OCI-LY3 (cell line): ENCODE results near the gene KMT2E.

Source experiments
- EZH2phosphoT487 ChIP-seq: fragments of 200-600 bp; shearing (Covaris generic); IDR thresholded peaks from 2 replicates; pipeline ENCODE4 v1.6.1; 2018; ENCODE audit warnings: antibody characterized with exemption, mixed run types, low read depth
- TF ChIP-seq, protein P1 (sequence below): fragments of 200-600, 300-600 bp; sonication (generic); IDR thresholded peaks from 2 replicates; pipeline ENCODE4 v1.5.1; 2014; ENCODE audit warnings: antibody characterized with exemption, low read length, low read depth

DNA sequence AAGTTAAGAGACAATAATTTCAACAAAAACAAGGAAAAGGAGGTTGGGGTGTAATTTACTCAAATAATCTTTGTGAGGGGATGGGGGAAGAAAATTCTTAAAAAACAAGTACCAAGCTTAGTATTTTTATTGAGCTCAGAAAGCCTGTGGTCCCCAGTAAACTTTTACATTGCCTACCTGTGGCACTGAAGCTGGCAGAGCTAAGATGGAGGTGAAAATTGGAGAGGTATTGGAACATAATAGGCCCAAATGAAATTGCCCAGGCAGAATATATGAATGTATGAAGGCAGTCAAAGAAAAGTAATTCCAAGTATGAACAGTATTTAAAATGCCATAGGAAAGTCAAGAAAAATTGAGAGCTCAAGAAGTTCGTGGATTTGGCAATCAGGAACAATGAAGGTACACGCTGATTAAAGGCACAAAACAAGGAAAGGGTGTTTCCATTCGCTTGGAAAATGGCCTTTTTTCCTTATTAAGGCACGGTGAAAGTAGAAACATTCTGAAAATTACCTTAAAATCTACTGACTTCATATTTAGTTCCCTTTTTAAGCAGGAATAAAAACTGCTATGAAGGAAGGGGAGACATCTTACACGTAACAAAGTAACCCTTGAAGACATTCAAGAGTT is 3.4 kb upstream of the KMT2E start:
- TF ChIP-seq, protein P1, sequence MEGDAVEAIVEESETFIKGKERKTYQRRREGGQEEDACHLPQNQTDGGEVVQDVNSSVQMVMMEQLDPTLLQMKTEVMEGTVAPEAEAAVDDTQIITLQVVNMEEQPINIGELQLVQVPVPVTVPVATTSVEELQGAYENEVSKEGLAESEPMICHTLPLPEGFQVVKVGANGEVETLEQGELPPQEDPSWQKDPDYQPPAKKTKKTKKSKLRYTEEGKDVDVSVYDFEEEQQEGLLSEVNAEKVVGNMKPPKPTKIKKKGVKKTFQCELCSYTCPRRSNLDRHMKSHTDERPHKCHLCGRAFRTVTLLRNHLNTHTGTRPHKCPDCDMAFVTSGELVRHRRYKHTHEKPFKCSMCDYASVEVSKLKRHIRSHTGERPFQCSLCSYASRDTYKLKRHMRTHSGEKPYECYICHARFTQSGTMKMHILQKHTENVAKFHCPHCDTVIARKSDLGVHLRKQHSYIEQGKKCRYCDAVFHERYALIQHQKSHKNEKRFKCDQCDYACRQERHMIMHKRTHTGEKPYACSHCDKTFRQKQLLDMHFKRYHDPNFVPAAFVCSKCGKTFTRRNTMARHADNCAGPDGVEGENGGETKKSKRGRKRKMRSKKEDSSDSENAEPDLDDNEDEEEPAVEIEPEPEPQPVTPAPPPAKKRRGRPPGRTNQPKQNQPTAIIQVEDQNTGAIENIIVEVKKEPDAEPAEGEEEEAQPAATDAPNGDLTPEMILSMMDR: no peak
- TF ChIP-seq EZH2phosphoT487: no peak
